A549 (cell line): Measurements from ENCODE around the gene CLIC4. TPM values are rescaled to one million over a fixed set of nuclear protein-coding genes. Genes with fewer than 3 reads are reported as not detected.

Experiments
- ATAC-seq, 2 experiments: fragments of 200-7000 bp in 1 of 2; fragments of >200 bp in 1 of 2; cut with Nextera tagmentation in 1 of 2; cut with Tn5 transposase in 1 of 2; 3 replicates each; pipeline versions ENCODE4 v1.8.0 to v1.9.1; 2018 to 2020; ENCODE audit warnings: mild to moderate bottlenecking in 1 of 2, moderate library complexity in 1 of 2
- CTCF ChIA-PET: fragments of 300-600 bp; sonication (Branson Sonifier 250); formaldehyde crosslinking; extraction: SDS; loops from one replicate; lab custom pipeline; 2021; ENCODE audit warnings: antibody characterized with exemption, inconsistent platforms; lab: Yijun Ruan, JAX
- POLR2A ChIA-PET: fragments of 350-600 bp; formaldehyde crosslinking; extraction: SDS; loops from one replicate; lab custom pipeline; 2021; ENCODE audit warnings: antibody characterized with exemption, inconsistent platforms; lab: Yijun Ruan, JAX
- DNase-seq, 2 experiments: peaks; one replicate each; pipeline versions ENCODE4 v3.0.0 to v3.0.0-alpha.2; 2011 to 2016; ENCODE audit warnings: low read depth in 1 of 2, low spot score in 1 of 2
- FAIRE-seq: peaks from 2 replicates; lab custom pipeline; 2011; peaks lifted over from hg19 to GRCh38; lab: Jason Lieb, UNC
- H3K27ac ChIP-seq, 2 experiments: fragments of >200 bp; sonication (Bioruptor Twin); formaldehyde crosslinking; 3 replicates each; pipeline ENCODE4 v1.5.1; 2016 to 2017
- H3K4me1 ChIP-seq: fragments of >200 bp; sonication (Bioruptor Twin); formaldehyde crosslinking; 3 replicates; pipeline ENCODE4 v1.6.1; 2016
- H3K4me2 ChIP-seq: fragments of >200 bp; sonication (Bioruptor Twin); formaldehyde crosslinking; 3 replicates; pipeline ENCODE4 v1.6.1; 2016
- H3K4me3 ChIP-seq: fragments of >200 bp; sonication (Bioruptor Twin); formaldehyde crosslinking; 3 replicates; pipeline ENCODE4 v1.5.1; 2016
- H3K9me3 ChIP-seq: fragments of >200 bp; sonication (Bioruptor Twin); formaldehyde crosslinking; 3 replicates; pipeline ENCODE4 v1.6.1; 2016
- BCL3 ChIP-seq: fragments of >200 bp; sonication (Bioruptor Twin); formaldehyde crosslinking; IDR thresholded peaks from 3 replicates; pipeline ENCODE4 v1.6.1; 2016
- BHLHE40 ChIP-seq: IDR thresholded peaks from 2 replicates; pipeline ENCODE4 v1.6.1; 2012; ENCODE audit warnings: low read depth, low read length, inconsistent platforms
- CBX8 ChIP-seq: fragments of 200-600 bp; sonication (generic); IDR thresholded peaks from 2 replicates; pipeline ENCODE4 v1.6.1; 2016
- CHD4 ChIP-seq: fragments of 200-600 bp; sonication (generic); IDR thresholded peaks from 2 replicates; pipeline ENCODE4 v1.6.1; 2016; ENCODE audit warnings: antibody characterized with exemption, mild to moderate bottlenecking, borderline replicate concordance
- EHF ChIP-seq: fragments of 250-450 bp; sonication (Bioruptor Pico); IDR thresholded peaks from 2 replicates; pipeline ENCODE4 v1.5.0; 2020; ENCODE audit warnings: mild to moderate bottlenecking
- EHMT2 ChIP-seq: fragments of 200-600 bp; sonication (generic); IDR thresholded peaks from 2 replicates; pipeline ENCODE4 v1.6.1; 2016; ENCODE audit warnings: antibody characterized with exemption, low read depth, mild to moderate bottlenecking, moderate library complexity
- GATA3 ChIP-seq: IDR thresholded peaks from 2 replicates; pipeline ENCODE4 v1.6.1; 2012; ENCODE audit warnings: borderline replicate concordance
- HEYL ChIP-seq: fragments of 250-450 bp; sonication (Bioruptor Pico); IDR thresholded peaks from 2 replicates; pipeline ENCODE4 v1.8.0; 2021; ENCODE audit warnings: mild to moderate bottlenecking, moderate library complexity
- HOXB13 ChIP-seq: fragments of 250-450 bp; sonication (Bioruptor Pico); IDR thresholded peaks from 2 replicates; pipeline ENCODE4 v1.5.0; 2020; ENCODE audit warnings: low read depth, mild to moderate bottlenecking, moderate library complexity
- HOXB5 ChIP-seq: fragments of 250-450 bp; sonication (Bioruptor Pico); IDR thresholded peaks from 2 replicates; pipeline ENCODE4 v1.5.0; 2020; ENCODE audit warnings: mild to moderate bottlenecking, moderate library complexity
- JUN ChIP-seq, 2 experiments: fragments of >200 bp; sonication (Bioruptor Twin); formaldehyde crosslinking; IDR thresholded peaks; 2 replicates in 1 of 2; 3 replicates in 1 of 2; pipeline ENCODE4 v1.6.1; 2016 to 2017
- MAFK ChIP-seq: fragments of 450-650 bp; IDR thresholded peaks from 2 replicates; pipeline ENCODE4 v1.6.1; 2014; ENCODE audit not compliant: partially characterized antibody
- MAZ ChIP-seq: fragments of 150-350 bp; IDR thresholded peaks from 2 replicates; pipeline ENCODE4 v1.6.1; 2014; ENCODE audit warnings: antibody characterized with exemption, low read depth, low read length, borderline replicate concordance
- NR3C1 ChIP-seq: fragments of >200 bp; sonication (Bioruptor Twin); formaldehyde crosslinking; IDR thresholded peaks from 3 replicates; pipeline ENCODE4 v1.6.1; 2017
- POLR2A ChIP-seq: IDR thresholded peaks from 2 replicates; pipeline ENCODE4 v1.6.1; 2012; ENCODE audit warnings: mild to moderate bottlenecking, low read length
- POLR2AphosphoS2 ChIP-seq: conservative IDR thresholded peaks from 2 replicates; pipeline ENCODE4 v1.6.1; 2012; ENCODE audit warnings: low read length, improper control_type of control experiment, inconsistent platforms
- RCOR1 ChIP-seq: fragments of 150-350 bp; IDR thresholded peaks from 2 replicates; pipeline ENCODE4 v1.6.1; 2014; ENCODE audit warnings: antibody characterized with exemption, low read length, low read depth
- TFCP2L1 ChIP-seq: fragments of 250-450 bp; sonication (Bioruptor Pico); IDR thresholded peaks from 2 replicates; pipeline ENCODE4 v1.5.0; 2021; ENCODE audit warnings: mild to moderate bottlenecking
- ZC3H11A ChIP-seq: fragments of 450-650 bp; IDR thresholded peaks from 2 replicates; pipeline ENCODE4 v1.6.1; 2014; ENCODE audit warnings: antibody characterized with exemption, mild to moderate bottlenecking
- ZSCAN20 ChIP-seq: fragments of 250-450 bp; sonication (Bioruptor Pico); IDR thresholded peaks from 2 replicates; pipeline ENCODE4 v1.8.0; 2022; ENCODE audit warnings: mild to moderate bottlenecking, moderate library complexity
- WGBS: methylation state at CpG from one replicate; pipeline ENCODE4 v1.1.6; 2017; ENCODE audit errors: missing lambda C conversion rate; 5-methylcytosine and 5-hydroxymethylcytosine counted together
- polyA plus RNA-seq, 4 experiments: library from polyadenylated mRNA; depleted of rRNA in 3 of 4; stranded (reverse); fragments of >200 nt; fragmentation: RNase III in 1 of 4; extraction: RNeasy Plus Mini Kit Qiagen cat#74134 plus additional on column Dnase treatment in 1 of 4; gene quantifications; 2 replicates in 3 of 4; 3 replicates in 1 of 4; pipeline ENCODE4 v1.2.3, GENCODE V29; 2011 to 2017
- TF ChIP-seq, protein P1 (sequence below): fragments of >200 bp; sonication (Bioruptor Twin); formaldehyde crosslinking; IDR thresholded peaks from 3 replicates; pipeline ENCODE4 v1.5.1; 2016
- TF ChIP-seq, protein P2 (sequence below): fragments of >200 bp; sonication (Bioruptor Twin); formaldehyde crosslinking; IDR thresholded peaks from 2 replicates; pipeline ENCODE4 v1.6.1; 2016
- TF ChIP-seq, protein P3 (sequence below): IDR thresholded peaks from 2 replicates; pipeline ENCODE4 v1.6.1; 2012; ENCODE audit warnings: low read depth, borderline replicate concordance

The CLIC4 gene
- polyA plus RNA-seq, 2 of the 4 experiments (the other 2 are of a cell fraction): 52.1 to 97.4 TPM

DNA sequence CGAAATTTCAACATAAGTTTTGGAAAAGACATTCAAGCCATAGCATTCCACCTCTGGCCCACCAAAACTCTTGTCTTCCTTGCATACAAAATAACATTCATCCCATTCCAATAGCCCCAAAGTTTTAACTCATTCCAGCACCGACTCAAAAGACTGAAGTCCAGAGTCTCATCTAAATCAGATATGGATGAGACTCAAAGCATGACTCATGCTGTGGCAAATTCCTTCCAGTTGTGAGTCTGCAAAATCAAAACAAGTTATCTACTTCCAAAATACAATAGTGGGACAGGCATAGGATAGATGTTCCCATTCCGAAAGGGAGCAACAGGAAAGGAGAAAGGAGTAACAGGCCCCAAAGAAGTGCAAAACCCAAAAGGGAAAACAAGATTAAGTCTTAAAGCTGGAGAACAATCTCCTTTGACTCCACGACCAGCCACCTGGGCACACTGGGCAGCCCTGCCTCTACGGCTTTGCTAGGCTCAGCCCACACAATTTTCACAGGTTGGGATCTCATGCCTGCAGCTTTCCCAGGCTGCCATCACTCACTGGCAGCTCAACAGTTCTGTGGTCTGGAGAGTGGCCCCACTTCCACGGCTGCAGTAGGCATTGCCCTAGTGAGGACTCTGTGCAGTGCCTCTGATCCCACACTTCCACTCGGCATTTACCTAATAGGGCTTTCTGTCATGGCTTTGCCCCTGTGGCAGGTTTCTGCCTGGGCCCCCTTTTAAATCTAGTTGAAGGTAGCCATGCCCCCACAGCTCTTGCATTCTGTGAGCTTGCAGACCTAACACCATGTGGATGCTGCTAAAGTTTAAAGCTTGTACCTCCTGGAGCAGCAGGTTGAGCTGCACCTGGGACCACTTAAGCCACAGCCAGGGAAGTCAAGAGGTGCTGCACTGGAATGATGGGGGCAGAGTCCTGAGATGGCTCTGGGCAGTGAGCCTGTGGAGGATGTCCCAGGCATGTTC is 133.8 kb downstream of the CLIC4 start:
- DNase-seq: no peak
- CTCF ChIA-PET: interaction anchor here (0.8 to 1.5 kb wide), 5 partner anchors 16 to 326 kb away, joined by 3 to 4 read pairs (median 3); no protein-coding TSS in a partner anchor

GRCh38 chr1:24881034-24881433 is 135.8 kb downstream of the CLIC4 start:
- no peak for DNase-seq
- CTCF ChIA-PET: interaction anchor here (1.0 to 1.7 kb wide), 2 partner anchors 14 to 157 kb away, joined by 3 read pairs; no protein-coding TSS in a partner anchor
- no peak overlapping the region for H3K27ac ChIP-seq
- TF ChIP-seq TFCP2L1 (CRISPR knock-in tag): no peak
- no peak for TF ChIP-seq POLR2AphosphoS2
- no peak for TF ChIP-seq ZC3H11A
- TF ChIP-seq CBX8: no peak
- TF ChIP-seq JUN (IDR thresholded peaks at IDR 0.05): no peak
- TF ChIP-seq POLR2A: no peak
- no peak for TF ChIP-seq HOXB5
- no peak for TF ChIP-seq BHLHE40
- TF ChIP-seq, protein P1, sequence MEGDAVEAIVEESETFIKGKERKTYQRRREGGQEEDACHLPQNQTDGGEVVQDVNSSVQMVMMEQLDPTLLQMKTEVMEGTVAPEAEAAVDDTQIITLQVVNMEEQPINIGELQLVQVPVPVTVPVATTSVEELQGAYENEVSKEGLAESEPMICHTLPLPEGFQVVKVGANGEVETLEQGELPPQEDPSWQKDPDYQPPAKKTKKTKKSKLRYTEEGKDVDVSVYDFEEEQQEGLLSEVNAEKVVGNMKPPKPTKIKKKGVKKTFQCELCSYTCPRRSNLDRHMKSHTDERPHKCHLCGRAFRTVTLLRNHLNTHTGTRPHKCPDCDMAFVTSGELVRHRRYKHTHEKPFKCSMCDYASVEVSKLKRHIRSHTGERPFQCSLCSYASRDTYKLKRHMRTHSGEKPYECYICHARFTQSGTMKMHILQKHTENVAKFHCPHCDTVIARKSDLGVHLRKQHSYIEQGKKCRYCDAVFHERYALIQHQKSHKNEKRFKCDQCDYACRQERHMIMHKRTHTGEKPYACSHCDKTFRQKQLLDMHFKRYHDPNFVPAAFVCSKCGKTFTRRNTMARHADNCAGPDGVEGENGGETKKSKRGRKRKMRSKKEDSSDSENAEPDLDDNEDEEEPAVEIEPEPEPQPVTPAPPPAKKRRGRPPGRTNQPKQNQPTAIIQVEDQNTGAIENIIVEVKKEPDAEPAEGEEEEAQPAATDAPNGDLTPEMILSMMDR: no peak
- no peak for TF ChIP-seq MAZ
- TF ChIP-seq EHF (CRISPR knock-in tag): no peak
- TF ChIP-seq, protein P2, sequence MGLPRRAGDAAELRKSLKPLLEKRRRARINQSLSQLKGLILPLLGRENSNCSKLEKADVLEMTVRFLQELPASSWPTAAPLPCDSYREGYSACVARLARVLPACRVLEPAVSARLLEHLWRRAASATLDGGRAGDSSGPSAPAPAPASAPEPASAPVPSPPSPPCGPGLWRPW: no peak
- no peak for TF ChIP-seq MAFK
- no peak for TF ChIP-seq NR3C1
- no peak for TF ChIP-seq HOXB13 (CRISPR knock-in tag)
- TF ChIP-seq, protein P3, sequence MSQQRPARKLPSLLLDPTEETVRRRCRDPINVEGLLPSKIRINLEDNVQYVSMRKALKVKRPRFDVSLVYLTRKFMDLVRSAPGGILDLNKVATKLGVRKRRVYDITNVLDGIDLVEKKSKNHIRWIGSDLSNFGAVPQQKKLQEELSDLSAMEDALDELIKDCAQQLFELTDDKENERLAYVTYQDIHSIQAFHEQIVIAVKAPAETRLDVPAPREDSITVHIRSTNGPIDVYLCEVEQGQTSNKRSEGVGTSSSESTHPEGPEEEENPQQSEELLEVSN: no peak
- WGBS: 5% methylated on average over 1 of the region's 1 CpG
- POLR2A ChIA-PET: no interaction called here
- H3K4me2 ChIP-seq: no peak overlapping the region
- no peaks in the 10 kb centered on the region for H3K9me3 ChIP-seq
- no peak overlapping the region for H3K4me3 ChIP-seq
- H3K4me1 ChIP-seq: no peaks in the 10 kb centered on the region
- no peak for ATAC-seq
- no peak for FAIRE-seq

More for the DNA sequence above, 133.8 kb downstream of the CLIC4 start:
- no peak overlapping the region for H3K4me3 ChIP-seq
- H3K9me3 ChIP-seq: no peaks in the 10 kb centered on the region
- FAIRE-seq (no peak), ATAC-seq (no peak)
- H3K27ac ChIP-seq: no peak overlapping the region
- H3K4me2 ChIP-seq: no peak overlapping the region
- 45% methylated on average over 7 of the region's 7 CpGs for WGBS
- no peaks in the 10 kb centered on the region for H3K4me1 ChIP-seq
- no peak for TF ChIP-seq CHD4
- no peak for TF ChIP-seq MAZ
- TF ChIP-seq RCOR1: no peak
- no peak for TF ChIP-seq GATA3
- TF ChIP-seq HOXB5: no peak
- no peak for TF ChIP-seq ZSCAN20
- no peak for TF ChIP-seq JUN (IDR thresholded peaks at IDR 0.05)
- TF ChIP-seq EHMT2: no peak
- TF ChIP-seq BCL3: no peak
- TF ChIP-seq HEYL (CRISPR knock-in tag): no peak
- POLR2A ChIA-PET: no interaction called here
